ENCODE results near the gene WFDC1. TPM values are rescaled to one million over a fixed set of nuclear protein-coding genes. Genes with fewer than 3 reads are reported as not detected.

Gene WFDC1
- total and polyA plus RNA-seq, 2 experiments from 2014 or later: 0.76 to 0.95 TPM

DNA sequence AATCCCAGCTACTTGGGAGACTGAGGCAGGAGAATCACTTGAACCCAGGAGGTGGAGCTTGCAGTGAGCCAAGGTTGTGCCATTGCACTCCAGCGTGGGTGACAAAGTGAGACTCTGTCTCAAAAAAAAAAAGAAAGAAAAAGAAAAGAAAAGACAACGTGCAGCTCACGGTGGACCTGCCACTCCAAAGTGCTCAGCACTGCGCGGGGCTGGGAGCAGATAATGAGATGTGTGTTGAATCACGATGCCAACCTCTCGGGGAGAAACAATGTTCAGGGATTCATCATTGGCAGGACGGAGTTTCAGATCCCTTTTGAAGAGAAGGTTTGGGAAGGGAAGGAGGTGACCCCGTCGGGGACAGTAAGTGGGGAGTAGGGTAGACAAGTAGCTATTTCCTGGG is 19.2 kb downstream of the WFDC1 start:
- peaks cover 7% of the 10 kb centered on the region; the same call in 2 of the 3 replicates for H3K4me1 Mint-ChIP-seq

More for the DNA sequence above, 19.2 kb downstream of the WFDC1 start:
- TF ChIP-seq, protein P1, sequence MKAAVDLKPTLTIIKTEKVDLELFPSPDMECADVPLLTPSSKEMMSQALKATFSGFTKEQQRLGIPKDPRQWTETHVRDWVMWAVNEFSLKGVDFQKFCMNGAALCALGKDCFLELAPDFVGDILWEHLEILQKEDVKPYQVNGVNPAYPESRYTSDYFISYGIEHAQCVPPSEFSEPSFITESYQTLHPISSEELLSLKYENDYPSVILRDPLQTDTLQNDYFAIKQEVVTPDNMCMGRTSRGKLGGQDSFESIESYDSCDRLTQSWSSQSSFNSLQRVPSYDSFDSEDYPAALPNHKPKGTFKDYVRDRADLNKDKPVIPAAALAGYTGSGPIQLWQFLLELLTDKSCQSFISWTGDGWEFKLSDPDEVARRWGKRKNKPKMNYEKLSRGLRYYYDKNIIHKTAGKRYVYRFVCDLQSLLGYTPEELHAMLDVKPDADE (IDR thresholded peaks at IDR 0.05): no peak
- TF ChIP-seq CREB1 (CRISPR knock-in tag; IDR thresholded peaks at IDR 0.05; ENCODE audit: low read depth): no peak
- no peak for TF ChIP-seq POLR2AphosphoS5 (IDR thresholded peaks at IDR 0.05; ENCODE audit: low read depth)
- TF ChIP-seq, protein P2, sequence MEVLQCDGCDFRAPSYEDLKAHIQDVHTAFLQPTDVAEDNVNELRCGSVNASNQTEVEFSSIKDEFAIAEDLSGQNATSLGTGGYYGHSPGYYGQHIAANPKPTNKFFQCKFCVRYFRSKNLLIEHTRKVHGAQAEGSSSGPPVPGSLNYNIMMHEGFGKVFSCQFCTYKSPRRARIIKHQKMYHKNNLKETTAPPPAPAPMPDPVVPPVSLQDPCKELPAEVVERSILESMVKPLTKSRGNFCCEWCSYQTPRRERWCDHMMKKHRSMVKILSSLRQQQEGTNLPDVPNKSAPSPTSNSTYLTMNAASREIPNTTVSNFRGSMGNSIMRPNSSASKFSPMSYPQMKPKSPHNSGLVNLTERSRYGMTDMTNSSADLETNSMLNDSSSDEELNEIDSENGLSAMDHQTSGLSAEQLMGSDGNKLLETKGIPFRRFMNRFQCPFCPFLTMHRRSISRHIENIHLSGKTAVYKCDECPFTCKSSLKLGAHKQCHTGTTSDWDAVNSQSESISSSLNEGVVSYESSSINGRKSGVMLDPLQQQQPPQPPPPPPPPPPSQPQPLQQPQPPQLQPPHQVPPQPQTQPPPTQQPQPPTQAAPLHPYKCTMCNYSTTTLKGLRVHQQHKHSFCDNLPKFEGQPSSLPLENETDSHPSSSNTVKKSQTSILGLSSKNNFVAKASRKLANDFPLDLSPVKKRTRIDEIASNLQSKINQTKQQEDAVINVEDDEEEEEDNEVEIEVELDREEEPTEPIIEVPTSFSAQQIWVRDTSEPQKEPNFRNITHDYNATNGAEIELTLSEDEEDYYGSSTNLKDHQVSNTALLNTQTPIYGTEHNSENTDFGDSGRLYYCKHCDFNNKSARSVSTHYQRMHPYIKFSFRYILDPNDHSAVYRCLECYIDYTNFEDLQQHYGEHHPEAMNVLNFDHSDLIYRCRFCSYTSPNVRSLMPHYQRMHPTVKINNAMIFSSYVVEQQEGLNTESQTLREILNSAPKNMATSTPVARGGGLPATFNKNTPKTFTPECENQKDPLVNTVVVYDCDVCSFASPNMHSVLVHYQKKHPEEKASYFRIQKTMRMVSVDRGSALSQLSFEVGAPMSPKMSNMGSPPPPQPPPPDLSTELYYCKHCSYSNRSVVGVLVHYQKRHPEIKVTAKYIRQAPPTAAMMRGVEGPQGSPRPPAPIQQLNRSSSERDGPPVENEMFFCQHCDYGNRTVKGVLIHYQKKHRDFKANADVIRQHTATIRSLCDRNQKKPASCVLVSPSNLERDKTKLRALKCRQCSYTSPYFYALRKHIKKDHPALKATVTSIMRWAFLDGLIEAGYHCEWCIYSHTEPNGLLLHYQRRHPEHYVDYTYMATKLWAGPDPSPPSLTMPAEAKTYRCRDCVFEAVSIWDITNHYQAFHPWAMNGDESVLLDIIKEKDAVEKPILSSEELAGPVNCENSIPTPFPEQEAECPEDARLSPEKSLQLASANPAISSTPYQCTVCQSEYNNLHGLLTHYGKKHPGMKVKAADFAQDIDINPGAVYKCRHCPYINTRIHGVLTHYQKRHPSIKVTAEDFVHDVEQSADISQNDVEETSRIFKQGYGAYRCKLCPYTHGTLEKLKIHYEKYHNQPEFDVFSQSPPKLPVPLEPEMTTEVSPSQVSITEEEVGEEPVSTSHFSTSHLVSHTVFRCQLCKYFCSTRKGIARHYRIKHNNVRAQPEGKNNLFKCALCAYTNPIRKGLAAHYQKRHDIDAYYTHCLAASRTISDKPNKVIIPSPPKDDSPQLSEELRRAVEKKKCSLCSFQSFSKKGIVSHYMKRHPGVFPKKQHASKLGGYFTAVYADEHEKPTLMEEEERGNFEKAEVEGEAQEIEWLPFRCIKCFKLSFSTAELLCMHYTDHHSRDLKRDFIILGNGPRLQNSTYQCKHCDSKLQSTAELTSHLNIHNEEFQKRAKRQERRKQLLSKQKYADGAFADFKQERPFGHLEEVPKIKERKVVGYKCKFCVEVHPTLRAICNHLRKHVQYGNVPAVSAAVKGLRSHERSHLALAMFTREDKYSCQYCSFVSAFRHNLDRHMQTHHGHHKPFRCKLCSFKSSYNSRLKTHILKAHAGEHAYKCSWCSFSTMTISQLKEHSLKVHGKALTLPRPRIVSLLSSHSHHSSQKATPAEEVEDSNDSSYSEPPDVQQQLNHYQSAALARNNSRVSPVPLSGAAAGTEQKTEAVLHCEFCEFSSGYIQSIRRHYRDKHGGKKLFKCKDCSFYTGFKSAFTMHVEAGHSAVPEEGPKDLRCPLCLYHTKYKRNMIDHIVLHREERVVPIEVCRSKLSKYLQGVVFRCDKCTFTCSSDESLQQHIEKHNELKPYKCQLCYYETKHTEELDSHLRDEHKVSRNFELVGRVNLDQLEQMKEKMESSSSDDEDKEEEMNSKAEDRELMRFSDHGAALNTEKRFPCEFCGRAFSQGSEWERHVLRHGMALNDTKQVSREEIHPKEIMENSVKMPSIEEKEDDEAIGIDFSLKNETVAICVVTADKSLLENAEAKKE (CRISPR knock-in tag; IDR thresholded peaks at IDR 0.05): no peak
- no peak for TF ChIP-seq STAT1 (IDR thresholded peaks at IDR 0.05; ENCODE audit: unreplicated experiment)
- TF ChIP-seq EZH2phosphoT487 (IDR thresholded peaks at IDR 0.05; ENCODE audit: unreplicated experiment): no peak
- TF ChIP-seq NANOG (IDR thresholded peaks at IDR 0.05; ENCODE audit: borderline replicate concordance): no peak
- no peak overlapping the region for H3K4me3 Mint-ChIP-seq
- H3K27ac Mint-ChIP-seq: no peak overlapping the region
- no peaks in the 10 kb centered on the region for H3K36me3 Mint-ChIP-seq (ENCODE audit: low read depth)
- no peak overlapping the region for H2AFZ ChIP-seq
- no peaks in the 10 kb centered on the region for H3K9me2 ChIP-seq (ENCODE audit: insufficient read depth)
- H3F3A ChIP-seq (replicated peaks; ENCODE audit: low read depth): 0 out of 2 replicates have a peak, but pooled peaks cover 4% of the 10 kb centered on the region
- no peak overlapping the region for H3K27ac ChIP-seq (ENCODE audit: low read depth)
- DNase-seq (ENCODE audit: low spot score) (no peak), ATAC-seq (no peak)
- H3K4me3 ChIP-seq: no peak overlapping the region
- H3K36me3 ChIP-seq (ENCODE audit: insufficient read depth): no peaks in the 10 kb centered on the region
- no peaks in the 10 kb centered on the region for H3K9me3 Mint-ChIP-seq
- no peaks in the 10 kb centered on the region for H4K20me1 ChIP-seq (replicated peaks; ENCODE audit: insufficient read depth)
- H3K27me3 ChIP-seq (ENCODE audit: insufficient read depth): no peaks in the 10 kb centered on the region
- peaks cover 6% of the 10 kb centered on the region for H3K4me1 ChIP-seq (ENCODE audit: insufficient read depth)
- peaks cover 15% of the 10 kb centered on the region for H3K27me3 Mint-ChIP-seq (ENCODE audit: insufficient read depth, low read depth, poor library complexity)
- H3K4me2 ChIP-seq: no peak overlapping the region
- no peaks in the 10 kb centered on the region for H3K79me2 ChIP-seq (replicated peaks; ENCODE audit: insufficient read depth)
